PFSK-1 (cell line): ENCODE results near the gene TAGLN.

ENCODE experiments used
- POLR2AphosphoS5 ChIP-seq: IDR thresholded peaks from 2 replicates; pipeline ENCODE4 v1.6.1; 2012; ENCODE audit warnings: low read depth, mild to moderate bottlenecking, control low read depth, low read length, moderate library complexity
- REST ChIP-seq, 2 experiments: IDR thresholded peaks; 2 replicates each; pipeline versions ENCODE4 v1.6.1 to v1.8.0; 2011 to 2012; ENCODE audit warnings: low read depth in 2 of 2, low read length in 2 of 2, control low read depth in 1 of 2, inconsistent platforms in 1 of 2, mild to moderate bottlenecking in 1 of 2, moderate library complexity in 1 of 2; ENCODE audit not compliant: insufficient read depth in 1 of 2
- TAF1 ChIP-seq: IDR thresholded peaks from 2 replicates; pipeline ENCODE4 v1.6.1; 2012; ENCODE audit warnings: low read length, control low read depth, borderline replicate concordance; ENCODE audit not compliant: insufficient read depth

- TF ChIP-seq REST (IDR thresholded peaks at IDR 0.05; ENCODE audit: insufficient read depth in 1 of 2, low read depth in 2 of 2, low read length in 2 of 2) (no peak), POLR2AphosphoS5 (no peak), TAF1 (no peak)
Observed at GRCh38 chr11:117186431-117186761, 12.8 kb upstream of the TAGLN start.
